Liver (tissue), 9 donors: ENCODE data around the gene KANK4. TPM values are rescaled to one million over a fixed set of nuclear protein-coding genes. Genes with fewer than 3 reads are reported as not detected.

Source experiments
- DNase-seq: peaks from one replicate; pipeline ENCODE4 v3.0.0-alpha.2; 2017; ENCODE audit warnings: low spot score
- H3K27ac ChIP-seq, 2 donors: one replicate each; pipeline ENCODE4 v1.7.0; 2013; ENCODE audit warnings: inconsistent platforms in 2 of 2, low read length in 2 of 2, control low read depth in 1 of 2, low read depth in 1 of 2, mild to moderate bottlenecking in 1 of 2
- H3K27me3 ChIP-seq, 4 donors: one replicate each; pipeline versions ENCODE4 v1.6.1 to v1.7.0; 2013; ENCODE audit warnings: low read length in 3 of 4, inconsistent platforms in 1 of 4, mild to moderate bottlenecking in 1 of 4, moderate library complexity in 1 of 4; ENCODE audit not compliant: control insufficient read depth in 4 of 4, insufficient read depth in 4 of 4
- H3K36me3 ChIP-seq, 4 donors: one replicate each; pipeline versions ENCODE4 v1.6.1 to v1.7.0; 2013; ENCODE audit warnings: low read length in 3 of 4, mild to moderate bottlenecking in 3 of 4, low read depth in 1 of 4, moderate library complexity in 1 of 4; ENCODE audit not compliant: control insufficient read depth in 4 of 4, insufficient read depth in 3 of 4
- H3K4me1 ChIP-seq, 4 donors: one replicate each; pipeline versions ENCODE4 v1.6.1 to v1.7.0; 2013; ENCODE audit warnings: low read length in 3 of 4, mild to moderate bottlenecking in 3 of 4, moderate library complexity in 1 of 4; ENCODE audit not compliant: control insufficient read depth in 4 of 4, insufficient read depth in 4 of 4
- H3K4me3 ChIP-seq, 3 donors: one replicate each; pipeline versions ENCODE4 v1.6.1 to v1.7.0; 2013; ENCODE audit warnings: low read length in 3 of 3, control low read depth in 1 of 3, low read depth in 1 of 3, mild to moderate bottlenecking in 1 of 3
- H3K9ac ChIP-seq, 2 donors: one replicate each; pipeline ENCODE4 v1.7.0; 2013; ENCODE audit warnings: low read length in 2 of 2, mild to moderate bottlenecking in 2 of 2, moderate library complexity in 2 of 2, control low read depth in 1 of 2, low read depth in 1 of 2
- H3K9me3 ChIP-seq, 4 donors: one replicate each; pipeline versions ENCODE4 v1.6.1 to v1.7.0; 2013; ENCODE audit warnings: low read length in 3 of 4; ENCODE audit not compliant: control insufficient read depth in 4 of 4
- EGR1 ChIP-seq, 2 donors: IDR thresholded peaks; 2 replicates each; pipeline ENCODE4 v1.6.1; 2016 to 2018; ENCODE audit warnings: antibody characterized with exemption in 2 of 2, low read depth in 2 of 2
- FOXA1 ChIP-seq: IDR thresholded peaks from 2 replicates; pipeline ENCODE4 v1.6.1; 2016; ENCODE audit warnings: antibody characterized with exemption
- HNF4G ChIP-seq: IDR thresholded peaks from 2 replicates; pipeline ENCODE4 v1.6.1; 2016; ENCODE audit warnings: antibody characterized with exemption
- JUND ChIP-seq, 2 donors: IDR thresholded peaks; 2 replicates each; pipeline ENCODE4 v1.6.1; 2016; ENCODE audit warnings: antibody characterized with exemption in 2 of 2
- RXRA ChIP-seq, 2 donors: IDR thresholded peaks; 2 replicates each; pipeline ENCODE4 v1.6.1; 2017 to 2018; ENCODE audit warnings: antibody characterized with exemption in 2 of 2, mild to moderate bottlenecking in 1 of 2
- SP1 ChIP-seq: IDR thresholded peaks from 2 replicates; pipeline ENCODE4 v1.6.1; 2018; ENCODE audit warnings: antibody characterized with exemption, mild to moderate bottlenecking
- TAF1 ChIP-seq: conservative IDR thresholded peaks from 2 replicates; pipeline ENCODE4 v1.6.1; 2016; ENCODE audit warnings: antibody characterized with exemption, mild to moderate bottlenecking
- YY1 ChIP-seq: IDR thresholded peaks from 2 replicates; pipeline ENCODE4 v1.6.1; 2016; ENCODE audit warnings: antibody characterized with exemption, mild to moderate bottlenecking
- WGBS: extraction: QIAGEN DNeasy Blood & Tissue Kit; methylation state at CpG from one replicate; pipeline ENCODE4 v1.1.7; 2013; 5-methylcytosine and 5-hydroxymethylcytosine counted together
- polyA plus RNA-seq, 2 donors: library from polyadenylated mRNA; stranded (reverse) in 1 of 2; unstranded in 1 of 2; fragments of 200-250 nt in 1 of 2; fragments of >200 nt in 1 of 2; fragmentation: Nextera tagmentation in 1 of 2; extraction: Ambion mirVana in 1 of 2; gene quantifications; one replicate each; pipeline versions ENCODE4 v1.2.1 to v1.2.3, GENCODE V29; 2013 to 2015
- total RNA-seq, 2 donors: library from RNA; depleted of rRNA; stranded (reverse); fragments of >200 nt; gene quantifications; one replicate each; pipeline ENCODE4 v1.2.3, GENCODE V29; 2014
- TF ChIP-seq, protein P1 (sequence below): IDR thresholded peaks from 2 replicates; pipeline ENCODE4 v1.6.1; 2016; ENCODE audit warnings: antibody characterized with exemption, mild to moderate bottlenecking
- TF ChIP-seq, protein P2 (sequence below): fragments of 150-350 bp; IDR thresholded peaks from 2 replicates; pipeline ENCODE4 v1.5.1; 2017; ENCODE audit warnings: improper control_type of control experiment, low read depth, low read length; ENCODE audit not compliant: missing input control
- TF ChIP-seq, protein P3 (sequence below): IDR thresholded peaks from 2 replicates; pipeline ENCODE4 v1.6.1; 2016; ENCODE audit warnings: antibody characterized with exemption
- TF ChIP-seq, protein P4 (sequence below): IDR thresholded peaks from 2 replicates; pipeline ENCODE4 v1.6.1; 2016; ENCODE audit warnings: antibody characterized with exemption
- donor health status: healthy.
- donor health status: healthy.
- donor health status: healthy.
- donor health status: healthy.
- donor health status: healthy.

Gene KANK4
- total and polyA plus RNA-seq, 4 donors, result 0.58 to 4.6 (median 1.1) TPM

DNA sequence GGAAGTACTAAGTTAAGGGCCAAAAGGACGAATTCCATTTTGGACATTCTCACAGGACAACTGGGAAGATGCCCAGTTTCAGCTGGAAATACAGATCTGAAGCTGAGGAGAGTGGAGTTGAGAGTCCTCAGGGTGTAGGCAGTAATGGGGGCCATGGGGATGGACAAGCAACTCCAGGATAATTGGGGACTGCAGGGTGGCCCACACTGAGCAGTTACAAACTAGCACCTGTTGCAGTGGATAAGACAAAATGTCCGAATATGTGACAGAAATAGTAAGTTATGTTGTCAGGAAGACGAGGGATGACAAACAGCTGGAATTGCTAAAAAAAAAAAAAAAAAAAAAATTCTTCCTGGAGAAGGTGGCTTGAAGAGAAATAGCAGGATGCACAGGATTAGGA lies 34.6 kb upstream of the KANK4 start (continued):
- TF ChIP-seq, protein P1, sequence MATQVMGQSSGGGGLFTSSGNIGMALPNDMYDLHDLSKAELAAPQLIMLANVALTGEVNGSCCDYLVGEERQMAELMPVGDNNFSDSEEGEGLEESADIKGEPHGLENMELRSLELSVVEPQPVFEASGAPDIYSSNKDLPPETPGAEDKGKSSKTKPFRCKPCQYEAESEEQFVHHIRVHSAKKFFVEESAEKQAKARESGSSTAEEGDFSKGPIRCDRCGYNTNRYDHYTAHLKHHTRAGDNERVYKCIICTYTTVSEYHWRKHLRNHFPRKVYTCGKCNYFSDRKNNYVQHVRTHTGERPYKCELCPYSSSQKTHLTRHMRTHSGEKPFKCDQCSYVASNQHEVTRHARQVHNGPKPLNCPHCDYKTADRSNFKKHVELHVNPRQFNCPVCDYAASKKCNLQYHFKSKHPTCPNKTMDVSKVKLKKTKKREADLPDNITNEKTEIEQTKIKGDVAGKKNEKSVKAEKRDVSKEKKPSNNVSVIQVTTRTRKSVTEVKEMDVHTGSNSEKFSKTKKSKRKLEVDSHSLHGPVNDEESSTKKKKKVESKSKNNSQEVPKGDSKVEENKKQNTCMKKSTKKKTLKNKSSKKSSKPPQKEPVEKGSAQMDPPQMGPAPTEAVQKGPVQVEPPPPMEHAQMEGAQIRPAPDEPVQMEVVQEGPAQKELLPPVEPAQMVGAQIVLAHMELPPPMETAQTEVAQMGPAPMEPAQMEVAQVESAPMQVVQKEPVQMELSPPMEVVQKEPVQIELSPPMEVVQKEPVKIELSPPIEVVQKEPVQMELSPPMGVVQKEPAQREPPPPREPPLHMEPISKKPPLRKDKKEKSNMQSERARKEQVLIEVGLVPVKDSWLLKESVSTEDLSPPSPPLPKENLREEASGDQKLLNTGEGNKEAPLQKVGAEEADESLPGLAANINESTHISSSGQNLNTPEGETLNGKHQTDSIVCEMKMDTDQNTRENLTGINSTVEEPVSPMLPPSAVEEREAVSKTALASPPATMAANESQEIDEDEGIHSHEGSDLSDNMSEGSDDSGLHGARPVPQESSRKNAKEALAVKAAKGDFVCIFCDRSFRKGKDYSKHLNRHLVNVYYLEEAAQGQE, result no peak
- TF ChIP-seq SP1 (no peak), TAF1 (no peak), RXRA (IDR thresholded peaks at IDR 0.05) (no peak), YY1 (no peak), HNF4G (no peak)
- TF ChIP-seq, protein P2, sequence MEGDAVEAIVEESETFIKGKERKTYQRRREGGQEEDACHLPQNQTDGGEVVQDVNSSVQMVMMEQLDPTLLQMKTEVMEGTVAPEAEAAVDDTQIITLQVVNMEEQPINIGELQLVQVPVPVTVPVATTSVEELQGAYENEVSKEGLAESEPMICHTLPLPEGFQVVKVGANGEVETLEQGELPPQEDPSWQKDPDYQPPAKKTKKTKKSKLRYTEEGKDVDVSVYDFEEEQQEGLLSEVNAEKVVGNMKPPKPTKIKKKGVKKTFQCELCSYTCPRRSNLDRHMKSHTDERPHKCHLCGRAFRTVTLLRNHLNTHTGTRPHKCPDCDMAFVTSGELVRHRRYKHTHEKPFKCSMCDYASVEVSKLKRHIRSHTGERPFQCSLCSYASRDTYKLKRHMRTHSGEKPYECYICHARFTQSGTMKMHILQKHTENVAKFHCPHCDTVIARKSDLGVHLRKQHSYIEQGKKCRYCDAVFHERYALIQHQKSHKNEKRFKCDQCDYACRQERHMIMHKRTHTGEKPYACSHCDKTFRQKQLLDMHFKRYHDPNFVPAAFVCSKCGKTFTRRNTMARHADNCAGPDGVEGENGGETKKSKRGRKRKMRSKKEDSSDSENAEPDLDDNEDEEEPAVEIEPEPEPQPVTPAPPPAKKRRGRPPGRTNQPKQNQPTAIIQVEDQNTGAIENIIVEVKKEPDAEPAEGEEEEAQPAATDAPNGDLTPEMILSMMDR, result no peak

DNA sequence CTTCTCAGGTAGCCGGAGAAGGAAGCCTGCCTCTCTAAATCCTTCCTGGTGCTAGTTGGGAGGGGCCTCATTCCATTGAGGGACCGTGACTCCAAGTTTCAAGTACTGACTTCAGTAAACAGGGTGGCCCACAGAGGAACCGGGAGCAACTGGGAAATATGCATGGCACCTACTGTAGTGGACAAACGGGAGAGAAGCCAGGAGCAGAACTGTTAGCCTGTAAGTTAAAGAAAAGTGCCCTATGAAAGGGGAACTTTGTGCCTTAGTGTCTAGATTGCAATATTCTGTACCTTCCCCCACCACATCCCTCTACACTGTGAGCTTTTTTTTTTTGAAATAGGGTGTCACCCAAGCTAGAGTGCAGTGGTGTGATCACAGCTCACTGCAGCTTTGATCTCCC lies 33.2 kb upstream of the KANK4 start:
- Histone ChIP-seq H3K9ac (no peak overlapping the region), H3K4me3 (no peak overlapping the region), H3K36me3 (no peaks in the 10 kb centered on the region), H3K27ac (no peak overlapping the region), H3K27me3 (no peaks in the 10 kb centered on the region), H3K4me1 (peaks cover 0 to 2% (median 0%) of the 10 kb centered on the region in 4 donors), H3K9me3 (no peaks in the 10 kb centered on the region)
- no peak for DNase-seq
- WGBS, result 89% methylated on average over 4 of the region's 4 CpGs
- TF ChIP-seq, protein P2, result no peak
- TF ChIP-seq, protein P3, sequence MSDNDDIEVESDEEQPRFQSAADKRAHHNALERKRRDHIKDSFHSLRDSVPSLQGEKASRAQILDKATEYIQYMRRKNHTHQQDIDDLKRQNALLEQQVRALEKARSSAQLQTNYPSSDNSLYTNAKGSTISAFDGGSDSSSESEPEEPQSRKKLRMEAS, result no peak
- TF ChIP-seq JUND (IDR thresholded peaks at IDR 0.05) (no peak), SP1 (no peak), FOXA1 (no peak), EGR1 (IDR thresholded peaks at IDR 0.05; ENCODE audit: low read depth in 2 of 2) (no peak)
- TF ChIP-seq, protein P4, sequence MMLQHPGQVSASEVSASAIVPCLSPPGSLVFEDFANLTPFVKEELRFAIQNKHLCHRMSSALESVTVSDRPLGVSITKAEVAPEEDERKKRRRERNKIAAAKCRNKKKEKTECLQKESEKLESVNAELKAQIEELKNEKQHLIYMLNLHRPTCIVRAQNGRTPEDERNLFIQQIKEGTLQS, result no peak
